Bronchial epithelial cell (primary cell): ENCODE results near the gene WASF1. TPM values are rescaled to one million over a fixed set of nuclear protein-coding genes. Genes with fewer than 3 reads are reported as not detected.

ENCODE experiments used
- DNase-seq: peaks from one replicate; pipeline ENCODE4 v3.0.0-alpha.2; 2010; ENCODE audit warnings: low read depth
- FAIRE-seq: peaks from 2 replicates; lab custom pipeline; 2011; peaks lifted over from hg19 to GRCh38; lab: Jason Lieb, UNC
- H3K27me3 ChIP-seq: 2 replicates; pipeline ENCODE4 v1.5.1; 2011; ENCODE audit warnings: low read length; ENCODE audit not compliant: control insufficient read depth, insufficient read depth
- H3K36me3 ChIP-seq: 2 replicates; pipeline ENCODE4 v1.5.1; 2011; ENCODE audit warnings: low read length; ENCODE audit not compliant: control insufficient read depth, insufficient read depth
- H3K4me3 ChIP-seq: 2 replicates; pipeline ENCODE4 v1.5.1; 2011; ENCODE audit warnings: mild to moderate bottlenecking, low read depth, low read length, control low read depth
- total RNA-seq: library from RNA; depleted of rRNA; stranded (reverse); fragments of >200 nt; gene quantifications from 2 replicates; pipeline ENCODE4 v1.2.1, GENCODE V29; 2014
- TF ChIP-seq, protein P1 (sequence below): IDR thresholded peaks from 2 replicates; pipeline ENCODE4 v1.5.1; 2011; ENCODE audit warnings: mild to moderate bottlenecking, moderate library complexity, low read length, control low read depth, inconsistent platforms; ENCODE audit not compliant: insufficient read depth, severe bottlenecking

WASF1 gene
- total RNA-seq, 1 donor from 2014 or later = 7.1 TPM

DNA sequence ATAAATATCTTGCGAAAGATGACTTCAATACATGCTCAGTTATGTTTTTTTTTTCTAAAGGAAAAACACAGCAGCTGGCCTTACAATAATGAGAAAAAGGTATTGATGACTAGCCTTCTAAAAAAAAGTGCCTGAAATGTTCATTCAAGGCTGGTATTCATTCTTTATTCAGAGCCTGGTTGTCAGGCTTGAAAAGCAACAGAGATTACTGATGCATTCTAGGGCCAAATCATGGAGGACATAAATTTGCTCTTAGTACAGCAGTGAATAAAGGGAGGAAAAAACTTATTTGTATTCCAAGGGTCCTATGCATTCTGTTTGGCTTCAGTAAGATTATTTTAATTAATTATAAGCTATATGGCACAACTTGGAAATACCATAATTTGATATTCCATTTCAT lies 83.5 kb downstream of the WASF1 start:
- peak; percentile 26 for DNase-seq
- TF ChIP-seq, protein P1, sequence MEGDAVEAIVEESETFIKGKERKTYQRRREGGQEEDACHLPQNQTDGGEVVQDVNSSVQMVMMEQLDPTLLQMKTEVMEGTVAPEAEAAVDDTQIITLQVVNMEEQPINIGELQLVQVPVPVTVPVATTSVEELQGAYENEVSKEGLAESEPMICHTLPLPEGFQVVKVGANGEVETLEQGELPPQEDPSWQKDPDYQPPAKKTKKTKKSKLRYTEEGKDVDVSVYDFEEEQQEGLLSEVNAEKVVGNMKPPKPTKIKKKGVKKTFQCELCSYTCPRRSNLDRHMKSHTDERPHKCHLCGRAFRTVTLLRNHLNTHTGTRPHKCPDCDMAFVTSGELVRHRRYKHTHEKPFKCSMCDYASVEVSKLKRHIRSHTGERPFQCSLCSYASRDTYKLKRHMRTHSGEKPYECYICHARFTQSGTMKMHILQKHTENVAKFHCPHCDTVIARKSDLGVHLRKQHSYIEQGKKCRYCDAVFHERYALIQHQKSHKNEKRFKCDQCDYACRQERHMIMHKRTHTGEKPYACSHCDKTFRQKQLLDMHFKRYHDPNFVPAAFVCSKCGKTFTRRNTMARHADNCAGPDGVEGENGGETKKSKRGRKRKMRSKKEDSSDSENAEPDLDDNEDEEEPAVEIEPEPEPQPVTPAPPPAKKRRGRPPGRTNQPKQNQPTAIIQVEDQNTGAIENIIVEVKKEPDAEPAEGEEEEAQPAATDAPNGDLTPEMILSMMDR = no peak
- Histone ChIP-seq H3K4me3 (no peak overlapping the region), H3K36me3 (no peaks in the 10 kb centered on the region), H3K27me3 (no peaks in the 10 kb centered on the region)
- no peak for FAIRE-seq

DNA sequence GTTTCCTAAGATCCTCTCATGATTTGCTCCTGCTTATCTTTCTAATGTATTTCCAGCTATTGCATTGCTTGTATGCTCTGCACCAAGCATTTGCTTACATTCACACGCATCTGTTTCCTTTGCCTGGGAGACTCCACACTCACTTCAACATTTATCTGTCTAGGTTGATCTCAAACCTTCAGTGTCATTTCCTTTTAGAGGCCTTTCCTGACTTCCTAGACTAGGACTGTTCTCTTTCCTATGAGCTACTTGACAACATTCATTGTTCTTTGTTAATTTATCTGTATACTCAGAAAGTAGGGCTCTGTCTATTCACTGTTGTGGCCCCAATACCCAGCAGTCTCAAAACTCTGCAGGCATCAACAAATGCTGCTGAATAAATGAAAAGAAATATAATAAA lies 84.4 kb downstream of the WASF1 start:
- DNase-seq (no peak), FAIRE-seq (no peak)
- Histone ChIP-seq H3K4me3 (no peak overlapping the region), H3K27me3 (no peaks in the 10 kb centered on the region), H3K36me3 (no peaks in the 10 kb centered on the region)
- TF ChIP-seq, protein P1 = no peak

DNA sequence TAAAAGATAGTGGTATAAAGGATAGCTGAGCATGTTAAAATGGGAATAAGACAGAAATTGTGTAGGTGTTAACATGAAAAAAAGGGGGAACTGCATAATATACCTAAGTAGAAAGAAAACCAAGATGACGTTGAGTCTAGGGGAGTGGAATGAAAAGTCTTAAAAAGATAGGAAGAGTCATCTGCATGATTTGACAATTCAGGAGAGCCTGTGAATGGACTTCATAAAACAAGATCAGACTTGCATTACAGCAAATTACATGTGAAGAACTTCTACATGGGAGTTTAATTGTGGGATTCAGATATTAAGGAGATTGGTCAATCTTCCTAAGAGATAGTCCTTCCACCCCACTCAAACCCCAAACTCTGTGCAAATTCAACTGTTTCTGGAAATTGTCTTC lies 85.5 kb downstream of the WASF1 start:
- TF ChIP-seq, protein P1 = no peak
- H3K4me3 ChIP-seq = no peak overlapping the region
- FAIRE-seq (no peak), DNase-seq (peak; percentile 84)
- no peaks in the 10 kb centered on the region for H3K36me3 ChIP-seq
- H3K27me3 ChIP-seq = no peaks in the 10 kb centered on the region

DNA sequence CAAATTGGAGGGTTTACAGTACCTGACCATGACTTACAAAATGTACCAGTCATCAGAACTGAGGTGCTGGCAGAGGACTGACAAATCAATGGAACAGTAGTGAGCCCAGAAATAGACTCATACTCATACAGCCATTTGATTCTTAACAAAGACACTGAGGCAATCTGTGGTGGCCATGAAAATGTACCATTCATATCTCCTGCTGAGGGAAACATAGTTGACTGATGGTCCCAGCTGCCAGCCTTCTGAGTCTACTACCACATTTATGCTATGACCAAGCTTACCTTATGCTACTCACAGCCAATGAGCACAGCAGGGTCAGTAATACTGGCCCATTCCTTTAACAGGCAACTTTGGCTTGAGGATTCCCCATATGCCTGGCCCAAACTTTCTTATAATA lies 88.6 kb downstream of the WASF1 start:
- FAIRE-seq = no peak
- no peak for DNase-seq

DNA sequence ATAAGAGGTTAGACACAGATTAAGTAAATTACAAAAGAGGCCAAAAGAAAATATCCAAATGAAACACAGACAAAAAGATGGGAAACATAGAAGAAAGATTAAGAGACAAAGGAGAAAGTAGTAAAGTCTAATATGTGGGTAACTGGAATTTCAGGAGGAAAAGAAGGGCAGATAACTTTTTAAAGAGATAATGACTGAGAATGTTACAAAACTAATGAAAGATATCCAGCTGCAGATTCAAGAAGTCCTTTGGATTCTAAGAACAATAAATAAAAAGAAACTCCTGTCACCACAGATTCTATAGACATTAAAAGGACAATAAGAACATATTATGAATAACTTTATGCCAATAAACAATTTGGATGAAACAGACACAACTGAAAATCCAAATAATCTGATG lies 90.1 kb downstream of the WASF1 start:
- Histone ChIP-seq H3K4me3 (no peak overlapping the region), H3K27me3 (no peaks in the 10 kb centered on the region), H3K36me3 (no peaks in the 10 kb centered on the region)
- no peak for DNase-seq
- no peak for FAIRE-seq
- TF ChIP-seq, protein P1 = no peak

More for the DNA sequence above, 88.6 kb downstream of the WASF1 start:
- H3K4me3 ChIP-seq = no peak overlapping the region
- H3K36me3 ChIP-seq = no peaks in the 10 kb centered on the region
- TF ChIP-seq, protein P1 = no peak
- H3K27me3 ChIP-seq = no peaks in the 10 kb centered on the region

DNA sequence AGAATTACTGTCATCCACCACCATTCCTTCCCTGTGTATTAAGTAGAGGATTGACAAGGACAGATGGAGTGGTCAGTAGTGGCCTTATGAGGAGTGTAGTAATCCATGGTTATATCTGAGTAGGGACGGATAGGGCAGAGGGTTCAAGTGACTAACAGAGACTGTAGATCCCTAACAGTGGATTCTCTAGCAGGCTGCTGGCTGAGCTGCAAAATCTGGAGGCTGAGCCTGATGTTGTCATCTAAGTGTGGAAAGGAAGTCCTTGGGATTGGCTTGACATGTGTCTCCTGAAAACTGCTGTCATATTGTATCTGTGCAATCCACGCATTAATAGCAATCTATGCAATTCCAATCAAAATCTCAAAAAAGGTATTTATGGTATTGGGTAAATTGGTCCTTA lies 94.2 kb downstream of the WASF1 start:
- no peak for FAIRE-seq
- Histone ChIP-seq H3K4me3 (no peak overlapping the region), H3K27me3 (no peaks in the 10 kb centered on the region), H3K36me3 (no peaks in the 10 kb centered on the region)
- TF ChIP-seq, protein P1 = no peak
- DNase-seq = no peak
